Tibial artery (tissue), 4 donors: ENCODE results near the gene GFOD1.

Experiments used
- DNase-seq, 2 donors: peaks; one replicate each; pipeline ENCODE4 v3.0.0-alpha.2; 2019
- H3K27ac ChIP-seq, 2 donors: fragments of 200-600 bp; sonication (generic) in 1 of 2; 1 replicate in 1 of 2; 2 replicates in 1 of 2; pipeline ENCODE4 v1.5.1; 2018 to 2019; ENCODE audit warnings: mild to moderate bottlenecking in 1 of 2
- H3K27me3 ChIP-seq, 2 donors: fragments of 200-600 bp; sonication (generic) in 1 of 2; one replicate each; pipeline versions ENCODE4 v1.5.1 to v1.6.0; 2016 to 2019
- H3K36me3 ChIP-seq, 3 donors: fragments of 200-600 bp; sonication (generic) in 2 of 3; one replicate each; pipeline ENCODE4 v1.5.1; 2016 to 2019; ENCODE audit warnings: mild to moderate bottlenecking in 2 of 3
- H3K4me1 ChIP-seq, 4 donors: fragments of 200-600 bp; sonication (generic) in 2 of 4; 1 replicate in 3 of 4; 2 replicates in 1 of 4; pipeline ENCODE4 v1.5.1; 2016 to 2019
- H3K4me3 ChIP-seq, 2 donors: fragments of 200-600 bp; sonication (generic) in 1 of 2; 1 replicate in 1 of 2; 2 replicates in 1 of 2; pipeline ENCODE4 v1.5.1; 2018 to 2019; ENCODE audit warnings: mild to moderate bottlenecking in 2 of 2
- H3K9me3 ChIP-seq, 3 donors: fragments of 200-600 bp; sonication (generic) in 1 of 3; one replicate each; pipeline ENCODE4 v1.5.1; 2016 to 2019
- CTCF ChIP-seq, 2 experiments: fragments of 200-600 bp in 1 of 2; fragments of 450-650 bp in 1 of 2; IDR thresholded peaks; one replicate each; pipeline ENCODE4 v1.5.1; 2017 to 2019; ENCODE audit warnings: antibody characterized with exemption in 2 of 2, mild to moderate bottlenecking in 1 of 2, moderate library complexity in 1 of 2
- intact Hi-C: fragments of 100-400 bp; cut with DNase I; formaldehyde crosslinking; loops from one replicate; pipeline ENCODE4 v1.15.0; 2023; ENCODE audit warnings: low total_unique reads

GFOD1 gene

GRCh38 chr6:13336553-13336952 is 150.8 kb downstream of the GFOD1 start:
- peak; percentile 86 to 87 for DNase-seq
- H3K27ac ChIP-seq: no peak overlapping the region
- H3K4me1 ChIP-seq: no peaks in the 10 kb centered on the region
- no peak overlapping the region for H3K4me3 ChIP-seq
- peak; percentile 89 to 94 for TF ChIP-seq CTCF (IDR thresholded peaks at IDR 0.05)
- H3K36me3 ChIP-seq: no peaks in the 10 kb centered on the region
- H3K27me3 ChIP-seq: no peaks in the 10 kb centered on the region
- intact Hi-C loops: loop anchor here (10.0 kb wide), 2 partner anchors 148 to 238 kb away; partner anchors contain the start of genes GFOD1 and SIRT5
- no peaks in the 10 kb centered on the region for H3K9me3 ChIP-seq

GRCh38 chr6:13334953-13335352 is 152.4 kb downstream of the GFOD1 start:
- Histone ChIP-seq H3K27ac (no peak overlapping the region), H3K4me3 (no peak overlapping the region), H3K4me1 (no peaks in the 10 kb centered on the region), H3K36me3 (no peaks in the 10 kb centered on the region), H3K27me3 (no peaks in the 10 kb centered on the region), H3K9me3 (no peaks in the 10 kb centered on the region)
- intact Hi-C loops: loop anchor here (2.0 to 10.0 kb wide), 3 partner anchors 150 to 240 kb away; partner anchors contain the start of genes GFOD1 and SIRT5
- DNase-seq: no peak
- no peak for TF ChIP-seq CTCF (IDR thresholded peaks at IDR 0.05)

GRCh38 chr6:13332349-13332706 is 155.1 kb downstream of the GFOD1 start:
- TF ChIP-seq CTCF (IDR thresholded peaks at IDR 0.05): no peak
- no peak overlapping the region for H3K27ac ChIP-seq
- peaks cover 0 to 10% (median 5%) of the 10 kb centered on the region in 4 donors for H3K4me1 ChIP-seq
- DNase-seq: no peak
- no peak overlapping the region for H3K4me3 ChIP-seq
- no peaks in the 10 kb centered on the region for H3K9me3 ChIP-seq
- H3K27me3 ChIP-seq: no peaks in the 10 kb centered on the region
- intact Hi-C loops: loop anchor here (10.0 kb wide), 2 partner anchors 152 to 242 kb away; partner anchors contain the start of genes GFOD1 and SIRT5
- H3K36me3 ChIP-seq: no peaks in the 10 kb centered on the region

DNA sequence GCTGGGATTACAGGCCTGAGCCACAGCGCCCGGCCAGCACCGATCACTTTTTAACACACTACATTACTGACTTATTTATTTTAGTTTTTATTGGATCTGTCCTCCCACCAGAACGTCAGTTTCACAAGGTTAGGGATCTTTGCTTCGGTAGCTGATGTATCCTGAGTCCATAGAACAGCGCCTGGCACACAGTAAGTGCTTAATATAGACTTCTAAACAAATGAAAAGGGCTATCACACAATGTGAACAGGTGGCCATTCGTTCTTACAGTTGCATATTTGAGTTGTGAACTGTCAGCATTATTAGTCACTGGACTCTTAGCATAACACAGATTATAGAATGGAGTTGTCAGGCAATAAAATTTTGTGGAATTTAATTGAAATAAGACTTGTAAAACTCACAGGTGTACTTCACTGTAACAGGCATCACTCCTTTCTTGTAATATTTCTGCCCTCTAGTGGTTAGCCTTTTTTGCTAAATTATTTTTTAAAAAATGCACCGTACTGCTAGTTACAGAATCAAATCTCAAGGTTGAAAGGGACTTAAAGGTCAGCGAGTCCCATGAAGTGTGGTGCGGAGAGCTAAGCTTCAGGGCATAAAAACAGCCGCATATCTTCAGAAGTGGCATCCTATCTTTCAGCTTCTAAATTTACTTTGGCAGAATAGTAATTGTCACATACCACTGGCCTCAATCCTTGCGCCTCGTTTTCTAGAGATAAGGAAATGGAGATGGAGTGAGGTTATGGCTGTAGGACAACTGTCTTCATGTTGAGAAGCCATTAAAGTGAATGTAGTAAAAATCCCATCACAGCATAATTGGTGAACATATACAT is 155.7 kb downstream of the GFOD1 start:
- no peak for DNase-seq
- intact Hi-C loops: loop anchor here (2.0 to 10.0 kb wide), 3 partner anchors 153 to 421 kb away; partner anchors contain the start of genes GFOD1 and SIRT5
- H3K27me3 ChIP-seq: no peaks in the 10 kb centered on the region
- H3K9me3 ChIP-seq: no peaks in the 10 kb centered on the region
- peak; percentile 60 to 64 for TF ChIP-seq CTCF (IDR thresholded peaks at IDR 0.05)
- peaks cover 0 to 16% (median 10%) of the 10 kb centered on the region in 4 donors for H3K4me1 ChIP-seq
- H3K36me3 ChIP-seq: no peaks in the 10 kb centered on the region
- H3K4me3 ChIP-seq: no peak overlapping the region
- H3K27ac ChIP-seq: no peak overlapping the region

DNA sequence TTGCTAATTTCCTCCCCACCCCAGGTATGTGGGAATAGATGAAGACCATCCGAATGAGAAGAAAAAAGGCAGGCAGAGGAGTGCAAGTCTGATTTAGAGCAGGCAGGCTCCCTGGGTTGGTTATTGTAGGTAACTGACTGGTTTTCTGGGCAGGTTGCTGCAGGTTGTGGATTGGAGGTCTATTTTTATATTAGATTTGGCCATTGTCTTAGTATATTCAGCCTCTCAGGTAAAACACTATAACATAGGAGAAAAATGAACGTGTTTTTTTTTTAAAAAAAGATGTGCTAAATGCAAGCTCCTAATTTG is 158.6 kb downstream of the GFOD1 start:
- Histone ChIP-seq H3K36me3 (peaks cover 7 to 22% (median 10%) of the 10 kb centered on the region in 3 donors), H3K4me1 (peaks cover 0 to 20% (median 11%) of the 10 kb centered on the region in 4 donors), H3K27ac (peak overlapping the region; percentile 83), H3K27me3 (no peaks in the 10 kb centered on the region), H3K4me3 (peak overlapping the region; percentile 72 to 75), H3K9me3 (no peaks in the 10 kb centered on the region)
- no peak for TF ChIP-seq CTCF (IDR thresholded peaks at IDR 0.05)
- intact Hi-C loops: no loop called here
- no peak for DNase-seq
